OCI-LY1 (cell line): Measurements from ENCODE around the gene TRPM4.

Experiments used
- H2AFZ ChIP-seq: fragments of 200-600 bp; sonication (generic), shearing (Covaris generic); 2 replicates; pipeline ENCODE4 v1.6.0; 2014; ENCODE audit warnings: antibody characterized with exemption, mild to moderate bottlenecking, low read length
- H3F3A ChIP-seq: fragments of 200-600 bp; sonication (generic), shearing (Covaris generic); 2 replicates; pipeline ENCODE4 v1.6.0; 2014; ENCODE audit warnings: mild to moderate bottlenecking, antibody characterized with exemption, low read length, moderate library complexity; ENCODE audit not compliant: insufficient read depth
- H3K27ac ChIP-seq: fragments of 200-600 bp; sonication (generic); 2 replicates; pipeline ENCODE4 v1.5.1; 2014; ENCODE audit warnings: low read length, mixed run types, mild to moderate bottlenecking, low read depth; ENCODE audit not compliant: poor library complexity, severe bottlenecking
- H3K27me3 ChIP-seq: fragments of 200-600 bp; sonication (generic); 2 replicates; pipeline ENCODE4 v1.6.0; 2014; ENCODE audit warnings: antibody characterized with exemption, mild to moderate bottlenecking, low read length, moderate library complexity; ENCODE audit not compliant: insufficient read depth
- H3K36me3 ChIP-seq: fragments of 200-600 bp; sonication (generic); 2 replicates; pipeline ENCODE4 v1.6.1; 2014; ENCODE audit warnings: mild to moderate bottlenecking, antibody characterized with exemption, low read length, moderate library complexity, mixed read lengths; ENCODE audit not compliant: insufficient read depth
- H3K4me1 ChIP-seq: fragments of 200-600 bp; sonication (generic); 2 replicates; pipeline ENCODE4 v1.5.1; 2014; ENCODE audit warnings: mild to moderate bottlenecking, low read length, moderate library complexity; ENCODE audit not compliant: insufficient read depth, severe bottlenecking
- H3K4me2 ChIP-seq: fragments of 200-600 bp; sonication (generic), shearing (Covaris generic); 2 replicates; pipeline ENCODE4 v1.6.1; 2014; ENCODE audit warnings: low read length
- H3K4me3 ChIP-seq: fragments of 200-600 bp; sonication (generic); 2 replicates; pipeline ENCODE4 v1.5.1; 2014; ENCODE audit warnings: low read length, low read depth, mild to moderate bottlenecking, mixed read lengths; ENCODE audit not compliant: poor library complexity, severe bottlenecking
- H3K79me2 ChIP-seq: fragments of 200-600 bp; shearing (Covaris generic); 2 replicates; pipeline ENCODE4 v1.6.1; 2016; ENCODE audit warnings: mixed run types, low read length, mixed read lengths; ENCODE audit not compliant: insufficient read depth
- H3K9ac ChIP-seq: fragments of 200-600 bp; sonication (generic), shearing (Covaris generic); 2 replicates; pipeline ENCODE4 v1.6.1; 2014; ENCODE audit warnings: mild to moderate bottlenecking, low read length, mixed read lengths
- H3K9me2 ChIP-seq: fragments of 200-600 bp; sonication (generic), shearing (Covaris generic); 2 replicates; pipeline ENCODE4 v1.6.1; 2014; ENCODE audit warnings: low read depth, mild to moderate bottlenecking, low read length, mixed read lengths
- H3K9me3 ChIP-seq: fragments of 200-600 bp; shearing (Covaris generic); 2 replicates; pipeline ENCODE4 v1.6.1; 2014; ENCODE audit warnings: low read length, mixed read lengths
- H4K20me1 ChIP-seq: fragments of 200-600 bp; sonication (generic), shearing (Covaris generic); 2 replicates; pipeline ENCODE4 v1.6.0; 2016; ENCODE audit warnings: mild to moderate bottlenecking, low read length; ENCODE audit not compliant: insufficient read depth
- CTCF ChIP-seq: fragments of 200-600 bp; sonication (generic), shearing (Covaris generic); IDR thresholded peaks from 2 replicates; pipeline ENCODE4 v1.5.1; 2017; ENCODE audit warnings: mild to moderate bottlenecking, antibody characterized with exemption, low read length, moderate library complexity, mixed read lengths
- EZH2 ChIP-seq: fragments of 200-600 bp; sonication (generic), shearing (Covaris generic); IDR thresholded peaks from 2 replicates; pipeline ENCODE4 v1.8.0; 2017; ENCODE audit warnings: borderline replicate concordance, mixed run types, mild to moderate bottlenecking, antibody characterized with exemption, low read length, moderate library complexity, mixed read lengths

The TRPM4 gene

GRCh38 chr19:49136771-49137171 lies 20.8 kb upstream of the TRPM4 start:
- Histone ChIP-seq H3K9ac (no peak overlapping the region), H3K36me3 (0 out of 2 replicates have a peak, but pooled peaks cover 7% of the 10 kb centered on the region), H3K9me3 (no peaks in the 10 kb centered on the region), H3K4me2 (no peak overlapping the region), H3K79me2 (no peaks in the 10 kb centered on the region), H4K20me1 (no peaks in the 10 kb centered on the region), H3K4me3 (no peak overlapping the region), H3K27me3 (no peaks in the 10 kb centered on the region), H3K27ac (no peak overlapping the region), H3K9me2 (no peaks in the 10 kb centered on the region), H3F3A (no peaks in the 10 kb centered on the region), H3K4me1 (no peaks in the 10 kb centered on the region), H2AFZ (no peak overlapping the region)
- TF ChIP-seq CTCF, result no peak
- TF ChIP-seq EZH2, result no peak

GRCh38 chr19:49140951-49141350 lies 16.6 kb upstream of the TRPM4 start:
- Histone ChIP-seq H3K4me1 (peaks cover 6% of the 10 kb centered on the region), H4K20me1 (no peaks in the 10 kb centered on the region), H3K9me3 (no peaks in the 10 kb centered on the region), H3K27ac (no peak overlapping the region), H3K79me2 (no peaks in the 10 kb centered on the region), H3K4me2 (no peak overlapping the region), H3K27me3 (no peaks in the 10 kb centered on the region), H3K9ac (no peak overlapping the region), H3K36me3 (no peaks in the 10 kb centered on the region), H3K4me3 (no peak overlapping the region), H3K9me2 (no peaks in the 10 kb centered on the region), H2AFZ (no peak overlapping the region), H3F3A (no peaks in the 10 kb centered on the region)
- TF ChIP-seq CTCF (no peak), EZH2 (no peak)

GRCh38 chr19:49141352-49141751 lies 16.2 kb upstream of the TRPM4 start:
- Histone ChIP-seq H4K20me1 (no peaks in the 10 kb centered on the region), H3K4me3 (no peak overlapping the region), H2AFZ (no peak overlapping the region), H3K4me2 (no peak overlapping the region), H3K27ac (no peak overlapping the region), H3K4me1 (peaks cover 10% of the 10 kb centered on the region), H3K9me3 (no peaks in the 10 kb centered on the region), H3K36me3 (no peaks in the 10 kb centered on the region), H3K27me3 (no peaks in the 10 kb centered on the region), H3K9ac (no peak overlapping the region), H3K9me2 (no peaks in the 10 kb centered on the region), H3F3A (no peaks in the 10 kb centered on the region), H3K79me2 (no peaks in the 10 kb centered on the region)
- TF ChIP-seq EZH2 (no peak), CTCF (no peak)
